Measurements from ENCODE around the gene COL4A4. TPM values are rescaled to one million over a fixed set of nuclear protein-coding genes. Genes with fewer than 3 reads are reported as not detected.

COL4A4 gene
- total RNA-seq, 4 donors from 2014 or later: 1.5 to 4.6 (median 2.6) TPM

GRCh38 chr2:227025510-227025909 is 138.5 kb downstream of the COL4A4 start:
- WGBS, 2 donors (ENCODE audit: low coverage in 1 of 2): 75 to 86% methylated on average over 2 of the region's 2 CpGs
- no peaks in the 10 kb centered on the region for H3K4me1 ChIP-seq
- H3K4me3 ChIP-seq: no peak overlapping the region
- intact Hi-C loops (cut with DNase I; ENCODE audit: low total_unique reads): no loop called here
- in situ Hi-C loops (cut with MboI; ENCODE audit: low pct_ligation_motif_present in 1 of 4, low pct_unique_long_range_greater_than_20kb in 1 of 4, low sequenced_read_pairs in 3 of 4): no loop called here
- no peaks in the 10 kb centered on the region for H3K9me3 ChIP-seq
- no peak overlapping the region for H3K27ac ChIP-seq
- no peaks in the 10 kb centered on the region for H3K36me3 ChIP-seq
- TF ChIP-seq EP300 (IDR thresholded peaks at IDR 0.05; ENCODE audit: low read depth) (no peak), POLR2A (IDR thresholded peaks at IDR 0.05) (no peak), POLR2AphosphoS5 (IDR thresholded peaks at IDR 0.05) (no peak)
- TF ChIP-seq, protein P1, sequence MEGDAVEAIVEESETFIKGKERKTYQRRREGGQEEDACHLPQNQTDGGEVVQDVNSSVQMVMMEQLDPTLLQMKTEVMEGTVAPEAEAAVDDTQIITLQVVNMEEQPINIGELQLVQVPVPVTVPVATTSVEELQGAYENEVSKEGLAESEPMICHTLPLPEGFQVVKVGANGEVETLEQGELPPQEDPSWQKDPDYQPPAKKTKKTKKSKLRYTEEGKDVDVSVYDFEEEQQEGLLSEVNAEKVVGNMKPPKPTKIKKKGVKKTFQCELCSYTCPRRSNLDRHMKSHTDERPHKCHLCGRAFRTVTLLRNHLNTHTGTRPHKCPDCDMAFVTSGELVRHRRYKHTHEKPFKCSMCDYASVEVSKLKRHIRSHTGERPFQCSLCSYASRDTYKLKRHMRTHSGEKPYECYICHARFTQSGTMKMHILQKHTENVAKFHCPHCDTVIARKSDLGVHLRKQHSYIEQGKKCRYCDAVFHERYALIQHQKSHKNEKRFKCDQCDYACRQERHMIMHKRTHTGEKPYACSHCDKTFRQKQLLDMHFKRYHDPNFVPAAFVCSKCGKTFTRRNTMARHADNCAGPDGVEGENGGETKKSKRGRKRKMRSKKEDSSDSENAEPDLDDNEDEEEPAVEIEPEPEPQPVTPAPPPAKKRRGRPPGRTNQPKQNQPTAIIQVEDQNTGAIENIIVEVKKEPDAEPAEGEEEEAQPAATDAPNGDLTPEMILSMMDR (IDR thresholded peaks at IDR 0.05): no peak
- no peaks in the 10 kb centered on the region for H3K27me3 ChIP-seq
- no peak for DNase-seq

- intact Hi-C loops (cut with DNase I; ENCODE audit: low total_unique reads) (no loop called here), in situ Hi-C loops (cut with MboI; ENCODE audit: low pct_ligation_motif_present in 1 of 4, low pct_unique_long_range_greater_than_20kb in 1 of 4, low sequenced_read_pairs in 3 of 4) (loop anchor here in 1 of 4 donors (25.0 kb wide), 1 partner anchor 1735 kb away; no protein-coding TSS in a partner anchor)
- H3K4me1 ChIP-seq: no peaks in the 10 kb centered on the region
- TF ChIP-seq, protein P1 (IDR thresholded peaks at IDR 0.05): no peak
- TF ChIP-seq POLR2AphosphoS5 (IDR thresholded peaks at IDR 0.05) (no peak), EP300 (IDR thresholded peaks at IDR 0.05; ENCODE audit: low read depth) (no peak), POLR2A (IDR thresholded peaks at IDR 0.05) (no peak)
- no peak for DNase-seq
- H3K4me3 ChIP-seq: no peak overlapping the region
- H3K27me3 ChIP-seq: no peaks in the 10 kb centered on the region
- H3K9me3 ChIP-seq: no peaks in the 10 kb centered on the region
- no peaks in the 10 kb centered on the region for H3K36me3 ChIP-seq
- no peak overlapping the region for H3K27ac ChIP-seq
- 40 to 63% methylated on average over 1 to 3 of the region's 3 CpGs for WGBS, 2 donors (ENCODE audit: low coverage in 1 of 2)
Measured at GRCh38 chr2:227022608-227023007, 141.4 kb downstream of the COL4A4 start.

DNA sequence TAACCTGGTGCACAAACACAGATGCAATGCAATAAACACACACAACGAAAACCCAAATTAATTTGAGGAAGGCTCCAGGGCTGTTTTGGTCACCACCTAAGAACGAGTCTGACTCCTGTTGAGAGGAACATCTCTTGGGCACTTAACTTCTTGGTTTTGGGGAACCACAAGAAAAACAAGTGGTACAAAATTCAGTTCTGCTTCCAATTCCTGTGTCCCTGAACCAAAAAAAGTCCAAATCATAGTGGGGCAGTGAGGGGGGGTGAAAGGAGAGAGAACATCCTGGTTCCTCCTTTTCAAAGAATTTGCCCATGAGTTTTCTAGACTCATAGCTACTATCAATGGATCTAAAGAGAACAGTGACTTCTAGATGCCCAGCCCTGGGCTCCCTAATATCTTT is 143.6 kb downstream of the COL4A4 start:
- no peaks in the 10 kb centered on the region for H3K9me3 ChIP-seq
- H3K4me1 ChIP-seq: no peaks in the 10 kb centered on the region
- intact Hi-C loops (cut with DNase I; ENCODE audit: low total_unique reads) (no loop called here), in situ Hi-C loops (cut with MboI; ENCODE audit: low pct_ligation_motif_present in 1 of 4, low pct_unique_long_range_greater_than_20kb in 1 of 4, low sequenced_read_pairs in 3 of 4) (loop anchor here in 1 of 4 donors (25.0 kb wide), 1 partner anchor 1733 kb away; no protein-coding TSS in a partner anchor)
- no peak for DNase-seq
- H3K27ac ChIP-seq: no peak overlapping the region
- TF ChIP-seq, protein P1 (IDR thresholded peaks at IDR 0.05): no peak
- WGBS, 2 donors (ENCODE audit: low coverage in 1 of 2): 45 to 83% methylated on average over 1 to 2 of the region's 2 CpGs
- no peaks in the 10 kb centered on the region for H3K36me3 ChIP-seq
- H3K4me3 ChIP-seq: no peak overlapping the region
- H3K27me3 ChIP-seq: no peaks in the 10 kb centered on the region

DNA sequence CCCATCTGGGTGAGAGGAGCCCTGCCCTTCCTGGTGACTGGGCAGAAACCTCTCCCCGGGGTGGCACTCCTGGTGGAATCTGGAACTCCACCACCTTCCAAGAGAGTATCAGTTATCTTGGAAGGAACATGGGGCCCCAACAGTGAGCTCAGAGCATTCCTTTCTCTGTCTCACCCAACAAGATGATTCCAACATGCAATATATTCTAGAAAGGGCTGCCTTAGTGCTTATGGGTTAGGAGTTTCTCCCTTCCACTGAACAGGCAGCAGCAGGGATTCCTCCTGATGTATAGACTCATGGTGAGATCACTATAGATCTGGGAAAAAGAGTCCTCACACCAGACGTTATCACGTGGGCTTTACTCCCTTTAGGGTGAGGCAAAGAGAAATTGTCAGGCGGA is 147.1 kb downstream of the COL4A4 start:
- WGBS, 2 donors (ENCODE audit: low coverage in 1 of 2): 58 to 60% methylated on average over 3 to 4 of the region's 4 CpGs
- Histone ChIP-seq H3K4me3 (no peak overlapping the region), H3K9me3 (no peaks in the 10 kb centered on the region), H3K27me3 (no peaks in the 10 kb centered on the region), H3K4me1 (no peaks in the 10 kb centered on the region), H3K36me3 (no peaks in the 10 kb centered on the region), H3K27ac (no peak overlapping the region)
- TF ChIP-seq, protein P1 (IDR thresholded peaks at IDR 0.05): no peak
- TF ChIP-seq POLR2AphosphoS5 (IDR thresholded peaks at IDR 0.05) (no peak), POLR2A (IDR thresholded peaks at IDR 0.05) (no peak), EP300 (IDR thresholded peaks at IDR 0.05; ENCODE audit: low read depth) (no peak)
- no peak for DNase-seq
- in situ Hi-C loops (cut with MboI; ENCODE audit: low pct_ligation_motif_present in 1 of 4, low pct_unique_long_range_greater_than_20kb in 1 of 4, low sequenced_read_pairs in 3 of 4) (loop anchor here in 1 of 4 donors (25.0 kb wide), 1 partner anchor 1730 kb away; no protein-coding TSS in a partner anchor), intact Hi-C loops (cut with DNase I; ENCODE audit: low total_unique reads) (no loop called here)

Data from transverse colon (tissue), 4 donors.